HG03280 (cell line): ENCODE data around the gene MMP25.

Source experiments
- ATAC-seq: cut with Tn5 transposase; IDR thresholded peaks from one replicate; pipeline ENCODE4 v1.9.1; 2021; ENCODE audit warnings: mild to moderate bottlenecking, moderate library complexity; ENCODE audit not compliant: unreplicated experiment

Gene MMP25

GRCh38 chr16:3089717-3090592, 43.6 kb downstream of the MMP25 start:
- ATAC-seq, result no peak

DNA sequence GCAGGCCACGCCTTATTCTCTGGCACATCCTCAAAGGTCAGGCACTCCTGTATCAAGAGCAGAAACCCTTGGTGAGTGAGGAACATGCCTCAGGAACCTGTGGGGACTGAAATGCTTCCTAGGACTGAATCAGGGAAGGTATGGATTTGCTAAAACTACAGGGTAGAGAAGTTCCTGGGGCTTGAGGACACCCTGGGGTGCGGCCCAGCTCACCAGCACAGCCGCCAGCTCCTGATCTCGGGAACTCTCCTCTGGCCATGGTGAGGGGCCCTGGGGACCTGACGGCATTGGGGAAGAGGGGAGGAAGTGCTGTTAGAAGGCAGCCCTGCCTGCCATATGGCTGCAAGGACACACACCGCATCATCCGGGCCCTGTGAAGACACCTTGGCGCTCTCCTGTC, 45.2 kb downstream of the MMP25 start:
- no peak for ATAC-seq

GRCh38 chr16:3092501-3092941, 46.2 kb downstream of the MMP25 start:
- no peak for ATAC-seq

DNA sequence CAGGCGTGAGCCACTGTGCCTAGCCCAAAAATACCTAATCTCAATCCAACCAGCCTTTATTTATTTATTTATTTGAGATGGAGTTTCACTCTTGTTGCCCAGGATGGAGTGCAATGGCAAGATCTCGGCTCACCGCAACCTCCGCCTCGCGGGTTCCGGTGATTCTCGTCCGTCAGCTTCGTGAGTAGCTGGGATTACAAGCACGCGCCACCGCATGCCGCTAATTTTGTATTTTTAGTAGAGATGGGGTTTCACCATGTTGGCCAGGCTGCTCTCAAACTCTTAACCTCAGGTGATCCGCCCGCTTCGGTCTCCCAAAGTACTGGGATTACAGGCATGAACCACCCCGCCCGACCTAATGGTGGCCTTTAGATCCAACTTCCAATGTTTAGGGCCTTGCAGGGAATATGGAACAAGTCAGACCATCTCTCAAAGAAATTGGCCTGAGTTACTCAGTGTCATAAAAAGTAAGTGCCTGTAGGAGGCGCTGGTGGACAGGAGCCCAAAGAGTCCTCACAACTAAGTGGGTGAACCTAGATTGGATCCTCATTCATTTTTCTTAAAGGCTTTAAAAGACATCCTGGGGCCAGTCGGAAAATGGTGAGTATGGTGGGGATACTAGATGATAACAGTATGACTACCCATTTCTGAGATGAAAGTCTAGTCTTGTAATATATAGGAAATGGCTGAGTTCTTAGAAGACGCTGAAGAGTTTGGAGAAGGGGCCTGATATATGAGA, 48.1 kb downstream of the MMP25 start:
- ATAC-seq, result no peak

- no peak for ATAC-seq
Observed at GRCh38 chr16:3095869-3096268, 49.5 kb downstream of the MMP25 start.

GRCh38 chr16:3096362-3096761, 50.0 kb downstream of the MMP25 start:
- ATAC-seq, result no peak

DNA sequence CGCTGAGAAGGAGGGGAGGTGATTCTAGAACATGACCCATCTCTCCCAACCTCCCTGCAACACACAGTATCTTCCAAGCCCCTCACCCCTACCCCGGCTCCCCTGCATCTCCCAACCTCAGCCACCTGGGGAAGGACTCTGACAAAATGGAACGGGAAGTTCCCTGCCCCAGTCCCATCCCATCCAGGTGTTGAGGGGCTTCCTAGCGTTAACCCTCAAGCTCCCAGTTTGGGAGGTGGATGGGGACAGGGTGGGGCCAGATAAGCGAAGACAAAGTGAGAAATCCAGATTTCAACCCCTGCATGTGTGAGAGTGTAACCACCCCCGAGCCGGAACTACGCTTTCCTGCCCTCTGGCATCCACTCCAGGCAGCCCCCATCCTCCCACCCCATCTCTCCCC, 50.9 kb downstream of the MMP25 start:
- ATAC-seq, result no peak

- ATAC-seq, result no peak
Observed at GRCh38 chr16:3098459-3099394, 52.4 kb downstream of the MMP25 start, which contains the start of gene ZSCAN10. TSS of gene ZSCAN10 (minus strand) at chr16:3099294. CDS start at chr16:3092937, 6,357 bp downstream.

DNA sequence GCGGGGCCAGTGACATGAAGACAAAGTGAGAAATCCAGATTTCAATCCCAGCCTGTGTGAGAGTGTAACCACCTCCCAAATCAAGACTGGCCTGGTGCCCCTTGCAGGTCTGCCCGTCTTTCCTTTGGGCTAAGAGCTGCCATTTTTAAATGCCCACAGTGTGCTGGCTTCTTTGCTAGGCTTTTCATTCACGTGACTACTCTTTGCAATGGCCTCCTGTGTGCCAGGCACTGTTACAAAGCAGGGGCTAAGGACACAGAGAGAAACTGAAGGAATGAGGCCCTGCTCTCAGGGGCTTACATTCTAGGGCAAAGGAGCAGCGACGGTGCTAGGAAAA, 53.0 kb downstream of the MMP25 start:
- ATAC-seq, result no peak

- peak; percentile 78 for ATAC-seq
Observed at GRCh38 chr16:3099732-3100499, 53.6 kb downstream of the MMP25 start.

DNA sequence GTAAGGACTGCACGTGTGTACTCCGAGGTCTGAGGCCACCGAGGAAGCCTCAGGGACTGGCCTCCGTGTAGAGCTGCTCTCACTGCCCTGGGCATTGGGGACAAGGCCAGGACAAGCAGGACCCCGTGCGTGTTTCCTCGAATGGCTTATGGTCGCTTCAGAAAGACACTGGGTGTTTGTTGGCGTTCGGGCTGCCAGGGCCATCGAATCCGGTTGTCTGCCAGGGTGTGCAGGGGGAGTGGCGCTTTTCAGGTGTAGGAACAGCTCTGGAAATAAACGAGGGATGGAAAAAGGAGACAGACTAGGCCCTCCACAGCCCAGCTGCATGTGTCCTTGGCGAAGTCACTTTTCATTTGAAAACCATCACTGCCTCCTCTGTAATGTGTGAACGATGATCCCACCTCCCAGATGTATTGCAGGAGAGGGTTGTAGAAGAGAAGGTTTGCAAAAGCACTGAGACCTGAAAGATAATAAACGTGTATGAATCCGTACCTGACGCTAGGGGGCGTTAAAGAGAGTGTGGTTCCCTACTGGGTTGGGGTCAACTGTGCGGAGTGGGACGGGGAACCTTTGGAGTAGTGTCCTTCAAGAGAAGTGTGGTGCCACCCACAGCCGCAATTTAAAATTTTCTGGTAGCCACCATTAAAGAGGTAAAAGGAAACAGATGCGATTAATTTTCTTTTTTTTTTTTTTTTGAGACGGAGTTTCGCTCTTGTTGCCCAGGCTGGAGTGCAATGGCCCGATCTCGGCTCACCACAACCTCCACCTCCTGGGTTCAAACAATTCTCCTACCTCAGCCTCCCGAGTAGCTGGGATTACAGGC, 54.9 kb downstream of the MMP25 start:
- no peak for ATAC-seq

DNA sequence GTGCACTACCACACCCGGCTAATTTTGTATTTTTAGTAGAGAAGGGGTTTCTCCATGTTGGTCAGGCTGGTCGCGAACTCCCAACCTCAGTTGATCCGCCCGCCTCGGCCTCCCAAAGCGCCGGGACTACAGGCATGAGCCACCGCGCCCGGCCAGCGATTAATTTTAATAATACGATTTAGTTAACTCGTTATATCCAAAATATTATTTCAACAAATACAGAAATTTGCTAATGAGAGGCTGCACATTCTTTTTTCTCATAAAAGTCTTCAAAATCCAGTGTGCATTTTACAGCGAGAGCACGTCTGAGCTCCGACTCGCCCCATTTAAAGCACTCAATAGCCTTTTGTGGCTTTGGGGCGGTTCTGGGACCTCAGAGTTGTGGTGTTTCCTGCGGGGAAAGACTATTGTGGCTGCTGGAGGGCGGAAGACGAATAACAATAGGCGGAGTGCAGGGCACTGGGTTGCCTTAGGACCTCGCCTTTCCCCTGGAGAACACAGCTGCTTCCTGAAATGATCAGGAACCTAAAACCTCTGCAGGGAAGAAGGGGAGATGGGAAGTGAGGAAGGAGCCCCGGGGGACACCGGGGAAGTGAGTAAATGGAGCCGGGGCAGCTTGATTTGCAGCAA, 55.6 kb downstream of the MMP25 start:
- ATAC-seq, result no peak

DNA sequence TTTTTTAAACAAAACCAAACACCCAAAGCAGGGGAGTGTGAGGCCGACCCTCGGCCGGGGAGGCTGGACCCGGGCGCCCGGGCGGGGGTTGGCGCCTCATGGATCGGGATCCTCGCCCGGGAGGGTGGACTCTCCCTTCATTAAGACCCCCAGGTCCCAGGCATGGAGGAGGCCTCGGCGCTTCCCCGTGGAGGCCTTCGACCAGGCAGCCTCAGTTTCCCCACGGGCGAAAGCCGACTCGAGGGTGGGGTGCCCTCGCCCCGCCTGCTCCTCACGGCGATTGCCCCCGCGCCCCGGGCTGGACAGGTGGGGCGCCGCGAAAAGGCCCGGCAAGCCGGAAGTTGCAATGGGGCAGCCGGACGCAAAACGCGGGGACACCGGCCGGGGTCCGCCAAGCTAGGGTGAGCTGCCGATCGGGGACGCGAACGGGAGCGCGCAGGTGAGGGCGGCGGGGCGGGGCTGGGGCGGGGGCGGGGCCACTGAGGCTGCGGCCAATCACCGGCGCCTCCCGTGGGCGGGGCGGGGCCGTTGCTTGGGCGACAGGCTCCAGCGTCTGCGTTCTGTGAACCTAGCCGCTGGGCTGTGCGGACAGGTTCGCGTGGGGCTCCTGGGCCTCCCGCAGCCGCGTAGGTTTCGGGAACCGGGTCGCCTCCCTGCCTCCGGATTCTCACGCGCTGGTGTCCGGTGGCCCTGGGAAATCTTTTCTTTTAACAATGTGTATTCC, 60.0 kb downstream of the MMP25 start:
- peak; percentile 83 for ATAC-seq
